Measurements from ENCODE around the gene NDUFS6.

GRCh38 chr5:1856596-1857255 is 55.5 kb downstream of the NDUFS6 start:
- no peak for TF ChIP-seq CTCF (IDR thresholded peaks at IDR 0.05)
- TF ChIP-seq POLR2A (IDR thresholded peaks at IDR 0.05) = no peak
- no peak for TF ChIP-seq EP300 (IDR thresholded peaks at IDR 0.05)
- TF ChIP-seq POLR2AphosphoS5 (IDR thresholded peaks at IDR 0.05) = no peak
